ENCODE measurements around the gene EPHB1. TPM values are rescaled to one million over a fixed set of nuclear protein-coding genes. Genes with fewer than 3 reads are reported as not detected.
"Not testable (repeated sequence)": the region's sequence is repeated elsewhere in the genome, so short reads cannot be mapped to it uniquely, and the experiment has no call there.

EPHB1 gene
- total and polyA plus RNA-seq, 2 donors (not counting 3 experiments of a cell fraction or from before 2014, with no cell fraction given), result 1.3 to 5.2 TPM

GRCh38 chr3:134777341-134777740 lies 17.7 kb upstream of the EPHB1 start:
- H3K9me1 ChIP-seq (replicated peaks; ENCODE audit: control insufficient read depth, extremely low read depth, insufficient read depth, low read length), result no peaks in the 10 kb centered on the region
- H3K4me1 ChIP-seq (ENCODE audit: control insufficient read depth, extremely low read depth, insufficient read depth, low read length), result no peaks in the 10 kb centered on the region
- no peaks in the 10 kb centered on the region for H4K20me1 ChIP-seq (replicated peaks; ENCODE audit: control insufficient read depth, extremely low read depth, insufficient read depth, low read length)
- DNase-seq (ENCODE audit: low read depth, low spot score) (no peak), FAIRE-seq (no peak)
- no peak overlapping the region for H3K9ac ChIP-seq (replicated peaks; ENCODE audit: extremely low read depth, insufficient read depth, low read length)
- BruUV-seq (replicated peaks), result no TSS peak
- no peak overlapping the region for H3K27ac ChIP-seq (ENCODE audit: insufficient read depth, low read depth, low read length)
- dilution Hi-C loops (cut with MboI; ENCODE audit: extremely low pct_ligation_motif_present, low sequenced_read_pairs) (no loop called here), intact Hi-C loops (cut with micrococcal nuclease) (no loop called here)
- H2AFZ ChIP-seq (ENCODE audit: low read depth, low read length), result no peak overlapping the region
- H3K79me2 ChIP-seq (ENCODE audit: control insufficient read depth, insufficient read depth, low read length), result no peaks in the 10 kb centered on the region
- no peaks in the 10 kb centered on the region for H3K9me3 ChIP-seq (replicated peaks; ENCODE audit: control insufficient read depth, insufficient read depth, low read length)
- H3K4me3 ChIP-seq (replicated peaks in 1 of 3; ENCODE audit: insufficient read depth in 1 of 3, low read depth in 1 of 3, low read length in 3 of 3), result no peak overlapping the region
- no peaks in the 10 kb centered on the region for H3K36me3 ChIP-seq (ENCODE audit: control insufficient read depth in 2 of 2, extremely low read depth in 1 of 2, insufficient read depth in 2 of 2, low read length in 2 of 2)
- ChIA-PET POLR2A (no interaction called here), CTCF (no interaction called here)
- peaks cover 0 to 4% of the 10 kb centered on the region in 2 experiments for H3K27me3 ChIP-seq (ENCODE audit: control insufficient read depth in 2 of 2, insufficient read depth in 2 of 2, low read length in 2 of 2)
- TF ChIP-seq GATA2 (IDR thresholded peaks at IDR 0.05; ENCODE audit: insufficient read depth, insufficient read length, low read depth, low read length), result no peak
- no peak for TF ChIP-seq MAX (IDR thresholded peaks at IDR 0.05; ENCODE audit: insufficient read depth, insufficient read length)
- no peak overlapping the region for H3K4me2 ChIP-seq (ENCODE audit: insufficient read depth, low read length)

- H3K9me1 ChIP-seq (replicated peaks; ENCODE audit: control insufficient read depth, extremely low read depth, insufficient read depth, low read length); DNase-seq (ENCODE audit: low read depth, low spot score); H3K9ac ChIP-seq (replicated peaks; ENCODE audit: extremely low read depth, insufficient read depth, low read length); H3K27ac ChIP-seq (ENCODE audit: insufficient read depth, low read depth, low read length); BruUV-seq (replicated peaks); H4K20me1 ChIP-seq (replicated peaks; ENCODE audit: control insufficient read depth, extremely low read depth, insufficient read depth, low read length); H3K36me3 ChIP-seq (ENCODE audit: control insufficient read depth in 2 of 2, extremely low read depth in 1 of 2, insufficient read depth in 2 of 2, low read length in 2 of 2); H3K4me2 ChIP-seq (ENCODE audit: insufficient read depth, low read length); H3K27me3 ChIP-seq (ENCODE audit: control insufficient read depth in 2 of 2, insufficient read depth in 2 of 2, low read length in 2 of 2); dilution Hi-C loops (cut with MboI; ENCODE audit: extremely low pct_ligation_motif_present, low sequenced_read_pairs); H3K4me3 ChIP-seq (replicated peaks in 1 of 3; ENCODE audit: insufficient read depth in 1 of 3, low read depth in 1 of 3, low read length in 3 of 3); H3K79me2 ChIP-seq (ENCODE audit: control insufficient read depth, insufficient read depth, low read length); H2AFZ ChIP-seq (ENCODE audit: low read depth, low read length); H3K9me3 ChIP-seq (replicated peaks; ENCODE audit: control insufficient read depth, insufficient read depth, low read length); H3K4me1 ChIP-seq (ENCODE audit: control insufficient read depth, extremely low read depth, insufficient read depth, low read length); FAIRE-seq; intact Hi-C loops (cut with micrococcal nuclease); POLR2A ChIA-PET: not testable (repeated sequence)
- CTCF ChIA-PET, result interaction anchor here (1.0 kb wide), 1 partner anchor 8 kb away, joined by 3 read pairs; no protein-coding TSS in a partner anchor
These were observed 6.8 kb upstream of the EPHB1 start for GRCh38 chr3:134788283-134788682.
